Measurements from ENCODE around the gene POU2F3.

- TF ChIP-seq CTCF (conservative IDR thresholded peaks at IDR 0.05; ENCODE audit: low read depth, low read length) (no peak), POLR2A (IDR thresholded peaks at IDR 0.05; ENCODE audit: low read depth, low read length) (no peak), ELK1 (IDR thresholded peaks at IDR 0.05; ENCODE audit: borderline replicate concordance, low read depth, low read length) (no peak), SMC3 (IDR thresholded peaks at IDR 0.05; ENCODE audit: low read depth, low read length) (no peak), MAZ (IDR thresholded peaks at IDR 0.05; ENCODE audit: borderline replicate concordance, low read depth, low read length) (no peak), USF2 (IDR thresholded peaks at IDR 0.05; ENCODE audit: low read depth, low read length) (no peak), BHLHE40 (IDR thresholded peaks at IDR 0.05; ENCODE audit: low read depth, low read length) (no peak), RAD21 (IDR thresholded peaks at IDR 0.05; ENCODE audit: low read length) (no peak)
Measured at GRCh38 chr11:120224361-120224760, 15.6 kb upstream of the POU2F3 start.
